ENCODE results near the gene SYNPR.

The SYNPR gene

GRCh38 chr3:63456901-63457300 lies 178.8 kb downstream of the SYNPR start:
- Histone ChIP-seq H3K27me3 (ENCODE audit: low read depth, low read length) (peaks cover 3% of the 10 kb centered on the region; the same call in 1 of the 2 replicates), H3K4me1 (ENCODE audit: low read length) (no peaks in the 10 kb centered on the region), H3K9me3 (ENCODE audit: insufficient read depth, low read length) (no peaks in the 10 kb centered on the region), H4K20me1 (ENCODE audit: insufficient read depth, low read length) (no peaks in the 10 kb centered on the region), H3K4me2 (ENCODE audit: low read length) (no peak overlapping the region), H3K79me2 (ENCODE audit: low read length) (no peaks in the 10 kb centered on the region), H3K4me3 (ENCODE audit: low read length) (no peak overlapping the region), H3K9ac (ENCODE audit: low read length) (no peak overlapping the region), H3K36me3 (replicated peaks; ENCODE audit: low read depth, low read length) (no peaks in the 10 kb centered on the region), H2AFZ (ENCODE audit: low read depth, low read length) (no peak overlapping the region), H3K27ac (ENCODE audit: low read length) (no peak overlapping the region)
- TF ChIP-seq CTCF (IDR thresholded peaks at IDR 0.05; ENCODE audit: low read depth, low read length) (no peak), EZH2phosphoT487 (IDR thresholded peaks at IDR 0.05; ENCODE audit: low read depth) (no peak)

DNA sequence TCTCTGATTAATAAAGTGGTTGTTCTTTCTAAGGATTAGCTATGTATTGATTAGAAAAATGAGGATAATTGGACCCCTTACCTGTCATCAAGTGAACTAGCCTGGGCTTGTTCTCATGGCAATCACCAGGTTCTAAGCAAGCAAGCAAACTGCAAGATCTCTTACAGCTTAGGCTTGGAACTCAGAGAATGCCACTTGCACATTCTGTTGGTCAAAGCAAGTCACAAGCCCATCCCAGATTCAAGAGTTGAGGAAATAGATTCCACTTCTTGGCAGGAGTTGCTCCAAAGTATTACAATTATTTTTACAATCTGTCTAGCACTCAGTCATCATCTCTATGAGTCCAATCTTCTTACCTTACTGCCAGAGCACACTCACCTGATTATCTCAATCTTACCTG lies 180.3 kb downstream of the SYNPR start:
- Histone ChIP-seq H3K4me1 (ENCODE audit: low read length) (no peaks in the 10 kb centered on the region), H3K9ac (ENCODE audit: low read length) (no peak overlapping the region), H3K36me3 (replicated peaks; ENCODE audit: low read depth, low read length) (no peaks in the 10 kb centered on the region), H3K27ac (ENCODE audit: low read length) (no peak overlapping the region), H3K9me3 (ENCODE audit: insufficient read depth, low read length) (no peaks in the 10 kb centered on the region), H2AFZ (ENCODE audit: low read depth, low read length) (no peak overlapping the region), H3K4me3 (ENCODE audit: low read length) (no peak overlapping the region), H3K27me3 (ENCODE audit: low read depth, low read length) (peaks cover 3% of the 10 kb centered on the region; the same call in 1 of the 2 replicates), H3K4me2 (ENCODE audit: low read length) (no peak overlapping the region), H3K79me2 (ENCODE audit: low read length) (no peaks in the 10 kb centered on the region), H4K20me1 (ENCODE audit: insufficient read depth, low read length) (no peaks in the 10 kb centered on the region)
- TF ChIP-seq EZH2phosphoT487 (IDR thresholded peaks at IDR 0.05; ENCODE audit: low read depth) (no peak), CTCF (IDR thresholded peaks at IDR 0.05; ENCODE audit: low read depth, low read length) (no peak)

GRCh38 chr3:63462732-63463131 lies 184.6 kb downstream of the SYNPR start:
- no peak overlapping the region for H2AFZ ChIP-seq (ENCODE audit: low read depth, low read length)
- no peaks in the 10 kb centered on the region for H3K79me2 ChIP-seq (ENCODE audit: low read length)
- H3K36me3 ChIP-seq (replicated peaks; ENCODE audit: low read depth, low read length) = no peaks in the 10 kb centered on the region
- no peak overlapping the region for H3K4me3 ChIP-seq (ENCODE audit: low read length)
- H4K20me1 ChIP-seq (ENCODE audit: insufficient read depth, low read length) = no peaks in the 10 kb centered on the region
- no peaks in the 10 kb centered on the region for H3K9me3 ChIP-seq (ENCODE audit: insufficient read depth, low read length)
- H3K27ac ChIP-seq (ENCODE audit: low read length) = no peak overlapping the region
- H3K9ac ChIP-seq (ENCODE audit: low read length) = no peak overlapping the region
- no peak for TF ChIP-seq CTCF (IDR thresholded peaks at IDR 0.05; ENCODE audit: low read depth, low read length)
- TF ChIP-seq EZH2phosphoT487 (IDR thresholded peaks at IDR 0.05; ENCODE audit: low read depth) = no peak
- H3K4me2 ChIP-seq (ENCODE audit: low read length) = no peak overlapping the region
- no peaks in the 10 kb centered on the region for H3K27me3 ChIP-seq (ENCODE audit: low read depth, low read length)
- H3K4me1 ChIP-seq (ENCODE audit: low read length) = no peaks in the 10 kb centered on the region

DNA sequence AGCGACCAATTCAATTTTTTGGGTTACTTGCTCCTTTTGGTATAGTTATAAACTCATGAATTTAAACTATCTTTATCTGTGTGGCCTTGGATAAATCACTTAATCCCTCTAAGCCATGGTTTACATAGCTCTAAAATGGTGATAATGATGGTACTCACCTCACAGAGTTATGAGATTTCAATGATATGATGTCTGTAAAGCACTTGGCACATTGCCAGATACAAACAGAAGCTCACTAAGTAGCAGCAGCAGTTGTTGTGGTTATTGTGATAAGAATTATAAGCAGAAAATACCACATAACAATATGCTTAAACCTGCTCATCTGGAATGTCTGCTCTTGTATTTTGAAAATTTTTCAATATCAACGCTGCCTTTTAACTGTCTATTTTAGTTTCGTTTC lies 189.3 kb downstream of the SYNPR start:
- no peaks in the 10 kb centered on the region for H3K36me3 ChIP-seq (replicated peaks; ENCODE audit: low read depth, low read length)

More for the DNA sequence above, 189.3 kb downstream of the SYNPR start:
- no peaks in the 10 kb centered on the region for H3K27me3 ChIP-seq (ENCODE audit: low read depth, low read length)
- H3K79me2 ChIP-seq (ENCODE audit: low read length) = no peaks in the 10 kb centered on the region
- H2AFZ ChIP-seq (ENCODE audit: low read depth, low read length) = no peak overlapping the region
- H3K4me2 ChIP-seq (ENCODE audit: low read length) = no peak overlapping the region
- no peaks in the 10 kb centered on the region for H3K9me3 ChIP-seq (ENCODE audit: insufficient read depth, low read length)
- no peak overlapping the region for H3K4me3 ChIP-seq (ENCODE audit: low read length)
- no peaks in the 10 kb centered on the region for H4K20me1 ChIP-seq (ENCODE audit: insufficient read depth, low read length)
- H3K9ac ChIP-seq (ENCODE audit: low read length) = no peak overlapping the region
- TF ChIP-seq EZH2phosphoT487 (IDR thresholded peaks at IDR 0.05; ENCODE audit: low read depth) = no peak
- TF ChIP-seq CTCF (IDR thresholded peaks at IDR 0.05; ENCODE audit: low read depth, low read length) = no peak
- H3K27ac ChIP-seq (ENCODE audit: low read length) = no peak overlapping the region
- no peaks in the 10 kb centered on the region for H3K4me1 ChIP-seq (ENCODE audit: low read length)
